Gastrocnemius medialis (tissue), 4 donors: ENCODE measurements around the gene TRMT112.

Experiments
- CTCF ChIP-seq, 5 experiments: fragments of 450-650 bp in 3 of 5; fragments of 200-600 bp in 2 of 5; sonication (generic) in 2 of 5; IDR thresholded peaks in 4 of 5; conservative IDR thresholded peaks in 1 of 5; 1 replicate in 4 of 5; 2 replicates in 1 of 5; pipeline ENCODE4 v1.5.1; 2016 to 2019; ENCODE audit warnings: antibody characterized with exemption in 5 of 5, mild to moderate bottlenecking in 3 of 5, moderate library complexity in 3 of 5
- POLR2A ChIP-seq, 2 donors: fragments of 450-650 bp; IDR thresholded peaks; one replicate each; pipeline ENCODE4 v1.6.1; 2017; ENCODE audit warnings: antibody characterized with exemption in 2 of 2, mild to moderate bottlenecking in 2 of 2, moderate library complexity in 2 of 2

- TF ChIP-seq CTCF (IDR thresholded peaks at IDR 0.05 in 4 of 5, conservative IDR thresholded peaks at IDR 0.05 in 1 of 5) (no peak), POLR2A (IDR thresholded peaks at IDR 0.05) (no peak)
These were observed 38.7 kb downstream of the TRMT112 start for GRCh38 chr11:64278576-64279190.
